Measurements from ENCODE around the gene CDC73. TPM values are rescaled to one million over a fixed set of nuclear protein-coding genes. Genes with fewer than 3 reads are reported as not detected.
A peak's percentile ranks its signal among the peaks of the same experiment; 100 is the strongest.
"Not testable (repeated sequence)": the region's sequence is repeated elsewhere in the genome, so short reads cannot be mapped to it uniquely, and the experiment has no call there.

Gene CDC73
- polyA plus RNA-seq, 3 donors from 2014 or later, result 64.6 to 107 (median 67.7) TPM

DNA sequence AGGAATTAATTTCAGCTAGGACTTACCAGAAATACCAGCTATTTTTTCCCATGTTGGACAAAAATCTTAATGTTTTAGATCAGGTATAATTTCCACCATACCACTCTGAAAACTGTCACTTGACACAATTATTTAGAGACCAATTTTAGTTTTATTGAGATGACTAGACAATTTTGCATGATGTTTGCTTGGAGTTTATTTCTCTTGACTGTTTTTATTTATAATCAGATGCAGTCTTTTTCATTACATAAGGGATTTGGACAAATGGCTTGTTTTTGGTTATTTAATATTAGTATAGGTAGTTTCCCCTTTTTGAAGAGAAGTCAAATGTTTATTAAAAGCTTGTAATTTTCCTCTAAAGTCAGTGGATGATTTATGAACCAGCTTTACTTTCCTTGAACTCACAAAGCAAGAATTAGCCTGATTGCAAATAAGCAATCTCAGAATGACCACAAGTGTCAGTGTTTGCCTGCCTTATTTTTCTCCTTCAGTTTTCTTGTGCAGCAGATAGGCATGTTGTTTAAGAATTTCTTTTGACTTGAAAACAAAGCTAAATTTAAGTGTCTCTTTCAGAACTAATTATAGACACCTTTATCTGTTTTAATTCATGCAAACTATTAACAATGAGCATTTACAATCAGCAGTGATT, 68.4 kb downstream of the CDC73 start:
- Mint-ChIP-seq H3K9me3 (no peaks in the 10 kb centered on the region), H3K4me1 (peaks cover 48 to 74% of the 10 kb centered on the region in 2 donors), H3K36me3 (peaks cover 0 to 4% (median 4%) of the 10 kb centered on the region in 3 donors), H3K27me3 (ENCODE audit: low read depth in 3 of 3) (peaks cover 0 to 1% (median 0%) of the 10 kb centered on the region in 3 donors), H3K4me3 (no peak overlapping the region), H3K27ac (peak overlapping the region in 1 of 6 donors; percentile 9)
- no peak for DNase-seq

- no peak overlapping the region for H3K4me3 Mint-ChIP-seq
- peaks cover 0 to 1% (median 0%) of the 10 kb centered on the region in 3 donors for H3K27me3 Mint-ChIP-seq (ENCODE audit: low read depth in 3 of 3)
- H3K9me3 Mint-ChIP-seq, result no peaks in the 10 kb centered on the region
- no peak overlapping the region for H3K27ac Mint-ChIP-seq
- H3K4me1 Mint-ChIP-seq, result peaks cover 35 to 69% of the 10 kb centered on the region in 2 donors
- peaks cover 0 to 4% (median 4%) of the 10 kb centered on the region in 3 donors for H3K36me3 Mint-ChIP-seq
- DNase-seq, result no peak
Measured at GRCh38 chr1:193192586-193192985, 70.8 kb downstream of the CDC73 start.

DNA sequence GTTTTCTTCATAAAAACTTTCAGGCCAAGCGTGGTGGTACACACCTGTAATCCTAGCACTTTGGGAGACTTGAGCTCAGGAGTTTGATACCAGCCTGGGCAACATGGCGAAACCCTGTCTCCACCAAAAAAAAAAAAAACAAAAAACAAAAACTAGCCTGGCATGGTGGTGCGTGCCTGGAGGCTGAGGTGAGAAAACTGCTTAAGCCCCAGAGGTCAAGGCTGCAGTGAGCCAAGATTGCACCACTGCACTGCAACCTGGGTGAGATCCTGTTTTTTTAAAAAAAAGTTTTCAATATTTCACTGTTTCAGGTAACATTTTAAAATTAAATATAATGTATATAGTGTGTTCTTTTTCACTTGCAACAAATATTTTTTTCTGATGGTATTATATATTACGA, 78.1 kb downstream of the CDC73 start:
- H3K4me1 Mint-ChIP-seq, result peaks cover 38 to 78% of the 10 kb centered on the region in 2 donors
- peak overlapping the region in 1 of 6 donors; percentile 26 for H3K27ac Mint-ChIP-seq
- peaks cover 6 to 9% (median 8%) of the 10 kb centered on the region in 3 donors for H3K36me3 Mint-ChIP-seq
- DNase-seq, result no peak
- no peak overlapping the region for H3K4me3 Mint-ChIP-seq
- no peaks in the 10 kb centered on the region for H3K27me3 Mint-ChIP-seq (ENCODE audit: low read depth in 3 of 3)
- no peaks in the 10 kb centered on the region for H3K9me3 Mint-ChIP-seq

DNA sequence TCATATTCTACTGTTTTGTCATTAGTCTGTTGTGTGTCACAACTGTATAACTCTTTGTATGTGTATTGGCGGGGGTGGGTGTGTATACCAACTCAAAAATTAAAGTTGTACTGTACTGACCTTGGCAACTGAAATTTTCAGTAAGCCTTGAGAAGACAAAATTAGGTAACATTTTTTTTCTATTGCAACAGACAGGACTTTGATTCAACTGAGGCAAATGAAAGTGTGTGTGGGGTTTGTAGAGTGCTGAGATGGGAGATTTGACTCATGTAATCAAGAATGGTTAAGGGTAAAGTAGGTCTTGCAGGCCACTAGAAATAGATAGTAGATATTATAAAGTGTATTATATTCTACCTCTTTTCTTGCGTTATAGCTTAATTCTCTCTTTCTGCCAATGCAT, 79.2 kb downstream of the CDC73 start:
- peaks cover 35 to 74% of the 10 kb centered on the region in 2 donors for H3K4me1 Mint-ChIP-seq

DNA sequence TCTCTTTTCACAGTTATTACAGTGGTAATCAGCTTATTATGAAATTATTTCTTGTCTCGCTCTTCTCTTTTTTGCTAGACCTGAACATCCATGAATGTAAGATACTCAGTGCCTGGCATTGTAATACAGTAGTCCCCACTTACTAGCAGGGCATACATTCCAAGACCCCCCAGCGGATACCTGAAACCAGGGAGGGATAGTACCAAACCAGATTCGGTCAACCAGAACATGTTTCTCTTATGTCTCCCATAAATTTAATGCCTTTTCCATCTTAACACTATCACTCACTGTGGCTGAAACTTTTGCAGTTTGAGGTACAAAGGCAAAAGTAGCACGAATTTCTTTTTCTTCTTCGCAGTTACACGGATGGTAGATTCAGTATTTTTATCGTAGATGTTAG, 89.2 kb downstream of the CDC73 start:
- H3K4me1 Mint-ChIP-seq, result peaks cover 23 to 43% of the 10 kb centered on the region in 2 donors
- H3K27ac Mint-ChIP-seq, result peak overlapping the region; percentile 21 to 70 (median 60)
- H3K9me3 Mint-ChIP-seq, result peaks cover 0 to 21% (median 21%) of the 10 kb centered on the region in 6 donors
- H3K36me3 Mint-ChIP-seq, result peaks cover 34 to 60% (median 55%) of the 10 kb centered on the region in 3 donors
- no peak for DNase-seq
- no peak overlapping the region for H3K4me3 Mint-ChIP-seq
- H3K27me3 Mint-ChIP-seq (ENCODE audit: low read depth in 3 of 3), result peaks cover 0 to 2% (median 0%) of the 10 kb centered on the region in 3 donors

More for the DNA sequence above, 79.2 kb downstream of the CDC73 start:
- peak overlapping the region in 2 of 6 donors; percentile 24 to 56 for H3K27ac Mint-ChIP-seq
- H3K4me3 Mint-ChIP-seq, result no peak overlapping the region
- H3K9me3 Mint-ChIP-seq, result peaks cover 0 to 6% (median under 1%) of the 10 kb centered on the region in 6 donors
- H3K27me3 Mint-ChIP-seq (ENCODE audit: low read depth in 3 of 3), result no peaks in the 10 kb centered on the region
- H3K36me3 Mint-ChIP-seq, result peaks cover 17 to 20% (median 18%) of the 10 kb centered on the region in 3 donors
- DNase-seq, result no peak

- no peak overlapping the region for H3K4me3 Mint-ChIP-seq
- peaks cover 0 to 2% (median 0%) of the 10 kb centered on the region in 3 donors for H3K27me3 Mint-ChIP-seq (ENCODE audit: low read depth in 3 of 3)
- peak overlapping the region in 5 of 6 donors; percentile 21 to 70 (median 66) for H3K27ac Mint-ChIP-seq
- peaks cover 34 to 59% (median 55%) of the 10 kb centered on the region in 3 donors for H3K36me3 Mint-ChIP-seq
- H3K4me1 Mint-ChIP-seq, result peaks cover 23 to 48% of the 10 kb centered on the region in 2 donors
- DNase-seq, result no peak
- peaks cover 0 to 18% (median 16%) of the 10 kb centered on the region in 6 donors for H3K9me3 Mint-ChIP-seq
Measured at GRCh38 chr1:193211539-193211938, 89.7 kb downstream of the CDC73 start.

- Mint-ChIP-seq H3K36me3 (peaks cover 23 to 53% (median 44%) of the 10 kb centered on the region in 3 donors), H3K9me3 (peaks cover 0 to 8% (median 5%) of the 10 kb centered on the region in 6 donors), H3K4me3 (no peak overlapping the region), H3K4me1 (peaks cover 23 to 48% of the 10 kb centered on the region in 2 donors), H3K27me3 (ENCODE audit: low read depth in 3 of 3) (peaks cover 0 to 2% (median 0%) of the 10 kb centered on the region in 3 donors), H3K27ac (no peak overlapping the region)
- no peak for DNase-seq
Measured at GRCh38 chr1:193212637-193213036, 90.8 kb downstream of the CDC73 start.

DNA sequence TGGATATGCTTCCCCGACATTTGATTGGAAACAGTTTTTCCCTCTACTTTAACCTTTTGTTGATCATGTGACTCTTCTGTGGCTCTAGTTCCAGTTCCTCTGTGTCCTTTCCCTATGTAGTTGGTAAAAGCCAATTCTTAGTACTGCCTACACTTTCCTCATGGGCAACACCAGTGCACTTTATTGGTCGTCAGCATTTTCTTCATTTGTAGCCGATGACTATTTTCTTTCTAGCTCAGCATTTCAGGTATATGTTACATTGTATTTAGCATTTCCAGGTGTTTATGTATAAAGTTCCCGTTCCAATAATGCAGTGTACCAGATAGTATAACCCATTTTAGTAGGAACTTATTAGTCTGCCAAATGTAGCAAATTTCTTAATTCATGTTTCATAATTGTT, 92.2 kb downstream of the CDC73 start:
- Mint-ChIP-seq H3K27ac (no peak overlapping the region), H3K27me3 (ENCODE audit: low read depth in 3 of 3) (peaks cover 0 to 2% (median 0%) of the 10 kb centered on the region in 3 donors), H3K4me1 (peaks cover 19 to 41% of the 10 kb centered on the region in 2 donors), H3K36me3 (peaks cover 20 to 56% (median 33%) of the 10 kb centered on the region in 3 donors), H3K4me3 (no peak overlapping the region), H3K9me3 (no peaks in the 10 kb centered on the region)
- no peak for DNase-seq

- no peak overlapping the region for H3K27ac Mint-ChIP-seq
- peaks cover 20 to 48% (median 31%) of the 10 kb centered on the region in 3 donors for H3K36me3 Mint-ChIP-seq
- DNase-seq, result no peak
- H3K4me1 Mint-ChIP-seq, result peaks cover 2 to 17% of the 10 kb centered on the region in 2 donors
- no peaks in the 10 kb centered on the region for H3K9me3 Mint-ChIP-seq
- H3K4me3 Mint-ChIP-seq, result no peak overlapping the region
- peaks cover 0 to 2% (median 0%) of the 10 kb centered on the region in 3 donors for H3K27me3 Mint-ChIP-seq (ENCODE audit: low read depth in 3 of 3)
Measured at GRCh38 chr1:193216920-193217319, 95.1 kb downstream of the CDC73 start.

- H3K36me3 Mint-ChIP-seq, result peaks cover 15 to 36% (median 21%) of the 10 kb centered on the region in 3 donors
Measured at GRCh38 chr1:193219391-193219790, 97.6 kb downstream of the CDC73 start.

DNA sequence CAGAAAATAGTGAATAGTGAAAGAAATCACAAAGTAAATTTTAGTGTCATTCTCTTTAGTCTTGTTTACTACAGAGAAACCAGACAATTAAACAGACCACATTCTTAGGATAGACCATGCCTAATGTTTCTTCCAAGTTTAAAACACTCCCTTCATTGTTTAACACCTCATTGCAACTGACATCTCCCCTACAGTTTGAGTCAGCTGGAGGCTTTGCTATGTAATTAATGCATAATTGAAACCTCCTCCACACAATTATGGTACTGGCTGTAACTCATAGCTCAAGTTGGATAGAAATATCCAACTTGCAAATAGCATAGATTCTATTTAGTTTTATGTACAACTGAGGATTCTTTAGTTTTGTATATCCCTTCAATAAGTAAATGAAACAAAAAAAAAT, 99.8 kb downstream of the CDC73 start:
- peak overlapping the region in 1 of 6 donors; percentile 58 for H3K27ac Mint-ChIP-seq
- DNase-seq, result no peak
- no peak overlapping the region for H3K4me3 Mint-ChIP-seq
- peaks cover 0 to 2% (median 0%) of the 10 kb centered on the region in 3 donors for H3K27me3 Mint-ChIP-seq (ENCODE audit: low read depth in 3 of 3)
- peaks cover 15 to 32% of the 10 kb centered on the region in 2 donors for H3K4me1 Mint-ChIP-seq
- no peaks in the 10 kb centered on the region for H3K9me3 Mint-ChIP-seq
- H3K36me3 Mint-ChIP-seq, result peaks cover 16 to 33% (median 19%) of the 10 kb centered on the region in 3 donors

More at GRCh38 chr1:193219391-193219790, 97.6 kb downstream of the CDC73 start:
- Mint-ChIP-seq H3K4me1 (peaks cover 4 to 21% of the 10 kb centered on the region in 2 donors), H3K4me3 (no peak overlapping the region), H3K9me3 (no peaks in the 10 kb centered on the region), H3K27me3 (ENCODE audit: low read depth in 3 of 3) (no peaks in the 10 kb centered on the region), H3K27ac (peak overlapping the region in 3 of 6 donors; percentile 4 to 35 (median 14))
- no peak for DNase-seq

- Mint-ChIP-seq H3K36me3 (peaks cover 19 to 31% (median 20%) of the 10 kb centered on the region in 3 donors), H3K9me3 (no peaks in the 10 kb centered on the region), H3K4me1 (peaks cover 16 to 37% of the 10 kb centered on the region in 2 donors), H3K27ac (no peak overlapping the region), H3K27me3 (ENCODE audit: low read depth in 3 of 3) (peaks cover 0 to 2% (median 0%) of the 10 kb centered on the region in 3 donors), H3K4me3 (no peak overlapping the region)
- DNase-seq, result no peak
Measured at GRCh38 chr1:193222056-193222615, 100.3 kb downstream of the CDC73 start.

DNA sequence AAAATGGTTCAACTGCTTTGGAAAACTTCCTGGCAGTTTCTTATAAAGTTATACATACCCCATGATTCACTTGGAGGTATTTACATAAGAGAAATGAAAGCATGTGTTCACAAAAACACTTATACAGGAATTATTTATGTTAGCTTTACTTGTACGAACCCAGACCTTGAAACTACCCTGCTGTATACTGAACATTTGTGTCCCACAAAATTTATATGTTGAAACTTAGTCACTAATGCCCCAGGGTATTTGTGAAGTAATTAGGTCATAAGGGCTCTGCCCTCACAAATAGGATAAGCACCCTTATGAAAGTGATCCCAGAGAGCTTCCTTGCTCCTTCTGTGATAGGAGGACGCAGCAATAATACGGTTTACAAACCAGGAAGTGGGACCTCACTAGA, 107.3 kb downstream of the CDC73 start:
- H3K36me3 Mint-ChIP-seq, result peaks cover 12 to 19% (median 14%) of the 10 kb centered on the region in 3 donors
- peaks cover 13 to 35% of the 10 kb centered on the region in 2 donors for H3K4me1 Mint-ChIP-seq
- no peak overlapping the region for H3K4me3 Mint-ChIP-seq
- H3K9me3 Mint-ChIP-seq, result no peaks in the 10 kb centered on the region
- no peak for DNase-seq
- H3K27ac Mint-ChIP-seq, result no peak overlapping the region
- H3K27me3 Mint-ChIP-seq (ENCODE audit: low read depth in 3 of 3), result peaks cover 0 to 2% (median 0%) of the 10 kb centered on the region in 3 donors

DNA sequence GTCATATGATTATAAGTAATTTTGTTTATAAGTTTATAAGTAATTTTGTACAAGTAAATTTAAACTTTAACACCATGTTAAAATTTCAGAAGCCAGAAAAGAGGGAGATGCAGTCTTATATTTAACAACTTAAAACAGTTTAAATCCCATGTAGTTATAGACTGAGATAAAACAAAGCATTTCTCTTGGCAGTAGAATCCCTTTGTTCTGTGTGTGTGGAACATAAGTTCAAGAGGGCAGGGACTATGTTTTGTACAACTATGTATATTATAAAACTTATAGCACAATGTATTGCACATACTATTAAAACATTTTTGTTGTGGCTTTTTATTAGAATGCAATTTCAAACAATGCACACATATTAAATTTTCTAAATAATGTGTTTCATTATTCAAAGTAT, 109.3 kb downstream of the CDC73 start:
- DNase-seq; H3K27ac Mint-ChIP-seq; H3K4me3 Mint-ChIP-seq; H3K9me3 Mint-ChIP-seq; H3K27me3 Mint-ChIP-seq (ENCODE audit: low read depth in 3 of 3): not testable (repeated sequence)
- Mint-ChIP-seq H3K36me3 (peaks cover 6 to 17% (median 12%) of the 10 kb centered on the region in 3 donors), H3K4me1 (peaks cover 6 to 24% of the 10 kb centered on the region in 2 donors)
